Fibroblast of villous mesenchyme (primary cell): ENCODE measurements around the gene RXFP3. TPM values are rescaled to one million over a fixed set of nuclear protein-coding genes. Genes with fewer than 3 reads are reported as not detected.

Experiments used
- DNase-seq: peaks from one replicate; pipeline ENCODE4 v3.0.0-alpha.2; 2010; ENCODE audit warnings: low read depth
- H3K4me3 ChIP-seq: 2 replicates; pipeline ENCODE4 v1.5.1; 2011; ENCODE audit warnings: low read depth, mild to moderate bottlenecking, low read length
- CTCF ChIP-seq: IDR thresholded peaks from 2 replicates; pipeline ENCODE4 v1.5.1; 2012; ENCODE audit warnings: low read depth, mild to moderate bottlenecking, low read length; ENCODE audit not compliant: insufficient read depth
- total RNA-seq: library from RNA; depleted of rRNA; stranded (reverse); fragments of >200 nt; gene quantifications from 2 replicates; pipeline ENCODE4 v1.2.3, GENCODE V29; 2012

The RXFP3 gene
- total RNA-seq, 1 donor: under 0.01 TPM

- peak overlapping the region; percentile 58 for H3K4me3 ChIP-seq
- TF ChIP-seq CTCF: peak; percentile 22
- DNase-seq: peak; percentile 77
Measured at GRCh38 chr5:33936004-33936380, 194 bp upstream of the RXFP3 start.

- DNase-seq: peak; percentile 4
- TF ChIP-seq CTCF: no peak
- peak overlapping the region; percentile 58 for H3K4me3 ChIP-seq
Measured at GRCh38 chr5:33937017-33937706, 976 bp downstream of the RXFP3 start.

- no peak overlapping the region for H3K4me3 ChIP-seq
- no peak for TF ChIP-seq CTCF
- no peak for DNase-seq
Measured at GRCh38 chr5:33937707-33938506, 1.7 kb downstream of the RXFP3 start.

- no peak for DNase-seq
- H3K4me3 ChIP-seq: no peak overlapping the region
- TF ChIP-seq CTCF: no peak
Measured at GRCh38 chr5:33938507-33938796, 2.3 kb downstream of the RXFP3 start.

- H3K4me3 ChIP-seq: no peak overlapping the region
- no peak for DNase-seq
- TF ChIP-seq CTCF: no peak
Measured at GRCh38 chr5:33938881-33939280, 2.7 kb downstream of the RXFP3 start.

GRCh38 chr5:33939556-33940262 lies 3.5 kb downstream of the RXFP3 start:
- no peak overlapping the region for H3K4me3 ChIP-seq
- TF ChIP-seq CTCF: no peak
- DNase-seq: peak; percentile 34
